T-cell (primary cell): ENCODE results near the gene FUZ. TPM values are rescaled to one million over a fixed set of nuclear protein-coding genes. Genes with fewer than 3 reads are reported as not detected.

Experiments
- ATAC-seq, 4 experiments: fragments of 200-7000 bp in 3 of 4; fragments of 150-1000 bp in 1 of 4; cut with Tn5 transposase; replicated peaks in 1 of 4; 1 replicate in 3 of 4; 2 replicates in 1 of 4; pipeline ENCODE4 v1.10.0; 2021; ENCODE audit warnings: moderate library complexity in 3 of 4, mild to moderate bottlenecking in 2 of 4, moderate number of reproducible peaks in 1 of 4
- CTCF ChIA-PET, 2 donors: fragments of 300-600 bp; sonication (Branson Sonifier 250); formaldehyde crosslinking; loops; one replicate each; lab custom pipeline; 2022; ENCODE audit warnings: antibody characterized with exemption in 2 of 2; lab: Charles Lee
- POLR2A ChIA-PET, 2 donors: fragments of 300-600 bp; sonication (Branson Sonifier 250); formaldehyde crosslinking; loops; one replicate each; lab custom pipeline; 2022; ENCODE audit warnings: antibody characterized with exemption in 2 of 2; lab: Charles Lee
- DNase-seq, 35 experiments: peaks; one replicate each; pipeline versions ENCODE4 v3.0.0 to v3.0.0-alpha.2; 2013 to 2023
- H3K27ac ChIP-seq: one replicate; pipeline ENCODE4 v1.5.1; 2013; ENCODE audit warnings: low read length
- H3K27me3 ChIP-seq, 2 experiments: replicated peaks in 1 of 2; 1 replicate in 1 of 2; 2 replicates in 1 of 2; pipeline versions ENCODE4 v1.6.1 to v1.7.0; 2013; ENCODE audit warnings: low read length in 1 of 2, mixed read lengths in 1 of 2; ENCODE audit not compliant: control insufficient read depth in 2 of 2, insufficient read depth in 2 of 2; ENCODE audit errors: extremely low read depth in 1 of 2
- H3K36me3 ChIP-seq, 2 donors: 1 replicate in 1 of 2; 2 replicates in 1 of 2; pipeline versions ENCODE4 v1.6.1 to v1.7.0; 2013; ENCODE audit warnings: low read length in 1 of 2; ENCODE audit not compliant: control insufficient read depth in 2 of 2, insufficient read depth in 1 of 2; ENCODE audit errors: extremely low read depth in 1 of 2
- H3K4me1 ChIP-seq, 2 experiments: 1 replicate in 1 of 2; 2 replicates in 1 of 2; pipeline versions ENCODE4 v1.6.1 to v1.7.0; 2013; ENCODE audit warnings: low read length in 2 of 2, mixed read lengths in 1 of 2; ENCODE audit not compliant: insufficient read depth in 2 of 2, control insufficient read depth in 1 of 2; ENCODE audit errors: extremely low read depth in 1 of 2
- H3K4me3 ChIP-seq, 2 donors: 1 replicate in 1 of 2; 2 replicates in 1 of 2; pipeline versions ENCODE4 v1.5.1 to v1.7.0; 2013; ENCODE audit warnings: mild to moderate bottlenecking in 2 of 2, low read length in 1 of 2, moderate library complexity in 1 of 2; ENCODE audit not compliant: control insufficient read depth in 1 of 2; ENCODE audit errors: extremely low read depth in 1 of 2
- H3K9me3 ChIP-seq: 2 replicates; pipeline ENCODE4 v1.7.0; 2013
- H3K27ac Mint-ChIP-seq, 2 donors: one replicate each; pipeline ENCODE4 v1.8.0; 2020 to 2021; ENCODE audit warnings: mild to moderate bottlenecking in 2 of 2, mixed read lengths in 2 of 2
- H3K27me3 Mint-ChIP-seq, 2 donors: one replicate each; pipeline ENCODE4 v1.8.0; 2021 to 2022; ENCODE audit warnings: mixed read lengths in 2 of 2
- H3K36me3 Mint-ChIP-seq: one replicate; pipeline ENCODE4 v1.8.0; 2021; ENCODE audit warnings: mixed read lengths
- H3K4me1 Mint-ChIP-seq, 3 donors: one replicate each; pipeline ENCODE4 v1.8.0; 2020 to 2022; ENCODE audit warnings: mixed read lengths in 3 of 3, mild to moderate bottlenecking in 1 of 3
- H3K4me3 Mint-ChIP-seq, 3 donors: one replicate each; pipeline ENCODE4 v1.8.0; 2020 to 2022; ENCODE audit warnings: mild to moderate bottlenecking in 3 of 3, mixed read lengths in 3 of 3, moderate library complexity in 3 of 3
- H3K9me3 Mint-ChIP-seq, 3 donors: one replicate each; pipeline ENCODE4 v1.8.0; 2020 to 2022; ENCODE audit warnings: mixed read lengths in 3 of 3
- WGBS: methylation state at CpG from one replicate; pipeline ENCODE4 v1.1.5; 2013; ENCODE audit warnings: missing lambda C conversion rate; ENCODE audit not compliant: insufficient coverage; 5-methylcytosine and 5-hydroxymethylcytosine counted together
- total RNA-seq, 35 experiments: library from RNA in 6 of 35; stranded (reverse) in 6 of 35; fragments of 120-200 nt in 1 of 35; gene quantifications; one replicate each; pipeline versions ENCODE4 v1.2.1 to v1.2.4 and lab custom pipeline; 2013 to 2026

FUZ gene
- total RNA-seq, 5 donors from 2014 or later (not counting 1 experiment from before 2014, with no cell fraction given), result 12.8 to 31.2 (median 23.7) TPM

DNA sequence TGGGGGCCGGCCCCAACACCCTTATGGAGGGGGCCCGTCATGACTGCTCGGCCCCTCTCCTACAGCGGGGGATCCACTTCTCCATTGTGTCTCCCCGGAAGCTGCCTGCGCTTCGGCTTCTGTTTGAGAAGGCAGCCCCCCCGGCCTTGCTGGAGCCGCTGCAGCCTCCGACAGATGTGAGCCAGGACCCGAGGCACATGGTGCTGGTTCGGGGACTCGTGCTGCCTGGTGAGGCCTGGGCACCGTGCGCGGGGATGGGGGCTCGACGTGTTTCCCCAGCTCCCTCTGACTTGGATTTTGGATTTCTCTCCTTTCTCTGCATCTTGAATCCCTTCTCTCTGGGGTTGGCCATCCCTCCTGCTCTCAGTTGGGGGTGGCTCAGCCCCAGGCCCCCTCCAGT lies 16.6 kb upstream of the FUZ start:
- H3K4me1 ChIP-seq, result no peaks in the 10 kb centered on the region
- Mint-ChIP-seq H3K27me3 (no peaks in the 10 kb centered on the region), H3K4me3 (no peak overlapping the region), H3K4me1 (peaks cover 0 to 5% (median 3%) of the 10 kb centered on the region in 3 donors), H3K27ac (no peak overlapping the region), H3K36me3 (peaks cover 37% of the 10 kb centered on the region), H3K9me3 (no peaks in the 10 kb centered on the region)
- 96% methylated on average over 13 of the region's 18 CpGs for WGBS
- no peak overlapping the region for H3K4me3 ChIP-seq
- H3K9me3 ChIP-seq, result no peaks in the 10 kb centered on the region
- ATAC-seq (no peak), DNase-seq (no peak)
- ChIA-PET POLR2A (no interaction called here), CTCF (no interaction called here)
- H3K27ac ChIP-seq, result no peak overlapping the region
- H3K27me3 ChIP-seq, result no peaks in the 10 kb centered on the region
- H3K36me3 ChIP-seq, result peaks cover 24 to 71% of the 10 kb centered on the region in 2 donors

DNA sequence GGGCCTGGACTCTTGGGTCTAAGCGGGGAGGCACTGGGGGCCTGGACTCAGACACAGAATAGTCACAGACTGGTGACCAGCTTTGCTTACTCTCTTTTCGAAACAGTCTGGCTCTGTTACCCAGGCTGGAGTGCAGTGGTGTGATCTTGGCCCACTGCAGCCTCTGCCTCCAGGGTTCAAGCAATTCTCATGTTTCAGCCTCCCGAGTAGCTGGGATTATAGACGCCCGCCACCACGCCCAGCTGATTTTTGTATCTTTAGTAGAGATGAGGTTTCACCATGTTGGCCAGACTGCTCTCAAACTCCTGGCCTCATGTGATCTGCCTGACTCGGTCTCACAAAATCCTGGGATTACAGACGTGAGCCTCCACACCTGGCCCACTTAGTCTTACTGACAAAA lies 16.1 kb upstream of the FUZ start:
- Histone ChIP-seq H3K27ac (no peak overlapping the region), H3K9me3 (no peaks in the 10 kb centered on the region), H3K27me3 (no peaks in the 10 kb centered on the region), H3K36me3 (peaks cover 21 to 69% of the 10 kb centered on the region in 2 donors), H3K4me3 (no peak overlapping the region), H3K4me1 (no peaks in the 10 kb centered on the region)
- Mint-ChIP-seq H3K27me3 (no peaks in the 10 kb centered on the region), H3K4me3 (no peak overlapping the region), H3K27ac (no peak overlapping the region), H3K4me1 (peaks cover 0 to 5% (median 3%) of the 10 kb centered on the region in 3 donors), H3K36me3 (peaks cover 35% of the 10 kb centered on the region), H3K9me3 (no peaks in the 10 kb centered on the region)
- ChIA-PET POLR2A (no interaction called here), CTCF (no interaction called here)
- WGBS, result 98% methylated on average over 6 of the region's 8 CpGs
- DNase-seq (no peak), ATAC-seq (no peak)

DNA sequence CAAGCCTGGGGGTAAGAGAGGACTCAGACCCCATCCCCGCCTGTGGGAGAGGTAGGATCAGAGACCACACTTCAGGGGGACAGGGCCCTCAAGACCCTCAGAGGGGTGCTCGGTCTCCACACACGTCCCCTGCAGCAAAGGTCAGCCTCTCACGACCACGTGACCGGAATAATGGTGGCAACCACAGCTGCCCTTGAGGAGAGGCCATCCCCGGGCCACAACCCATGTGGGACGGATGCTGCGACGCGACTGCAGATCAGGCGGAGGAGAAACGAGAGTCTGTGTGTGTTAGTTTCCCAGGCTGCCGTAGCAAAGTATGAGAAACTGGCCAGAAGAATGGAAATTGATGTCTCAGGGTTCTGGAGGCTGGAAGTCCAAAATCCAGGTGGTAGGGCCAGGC lies 13.9 kb upstream of the FUZ start:
- CTCF ChIA-PET, result no interaction called here
- Mint-ChIP-seq H3K4me1 (peaks cover 4 to 10% (median 5%) of the 10 kb centered on the region in 3 donors), H3K9me3 (no peaks in the 10 kb centered on the region), H3K36me3 (peaks cover 27% of the 10 kb centered on the region), H3K27ac (no peak overlapping the region), H3K4me3 (no peak overlapping the region), H3K27me3 (no peaks in the 10 kb centered on the region)
- Histone ChIP-seq H3K4me3 (no peak overlapping the region), H3K27me3 (no peaks in the 10 kb centered on the region), H3K9me3 (no peaks in the 10 kb centered on the region), H3K4me1 (no peaks in the 10 kb centered on the region), H3K36me3 (peaks cover 18 to 63% of the 10 kb centered on the region in 2 donors), H3K27ac (no peak overlapping the region)
- DNase-seq (no peak), ATAC-seq (no peak)
- POLR2A ChIA-PET, result no interaction called here
- WGBS, result 92% methylated on average over 13 of the region's 14 CpGs

DNA sequence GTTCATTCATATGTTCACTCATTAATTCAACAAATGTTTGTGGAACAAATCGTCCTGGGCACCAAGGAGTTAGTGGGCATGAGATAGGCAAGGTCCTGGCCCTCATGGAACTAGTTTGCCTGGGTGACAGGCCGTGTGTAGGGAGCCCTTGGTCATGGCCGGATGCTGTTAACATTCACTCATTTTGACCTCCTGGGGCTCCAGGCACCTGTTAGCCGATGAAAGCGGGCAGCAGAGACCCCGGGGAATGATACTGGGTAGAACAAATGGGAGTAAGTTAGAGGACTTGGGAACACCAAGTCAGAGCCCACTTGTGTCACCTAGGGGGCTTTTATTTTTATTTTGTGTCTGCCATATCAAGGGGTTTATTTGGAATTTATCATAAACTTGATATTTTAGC lies 11.6 kb upstream of the FUZ start:
- Mint-ChIP-seq H3K9me3 (no peaks in the 10 kb centered on the region), H3K27me3 (no peaks in the 10 kb centered on the region), H3K27ac (no peak overlapping the region), H3K36me3 (peaks cover 24% of the 10 kb centered on the region), H3K4me1 (peaks cover 11 to 19% (median 16%) of the 10 kb centered on the region in 3 donors), H3K4me3 (no peak overlapping the region)
- no peaks in the 10 kb centered on the region for H3K9me3 ChIP-seq
- peaks cover 13 to 48% of the 10 kb centered on the region in 2 donors for H3K36me3 ChIP-seq
- no peak overlapping the region for H3K4me3 ChIP-seq
- CTCF ChIA-PET, result no interaction called here
- H3K4me1 ChIP-seq, result no peaks in the 10 kb centered on the region
- no peaks in the 10 kb centered on the region for H3K27me3 ChIP-seq
- WGBS, result 96% methylated on average over 4 of the region's 6 CpGs
- ATAC-seq, result no peak
- DNase-seq, result no peak
- POLR2A ChIA-PET, result no interaction called here
- H3K27ac ChIP-seq, result no peak overlapping the region

DNA sequence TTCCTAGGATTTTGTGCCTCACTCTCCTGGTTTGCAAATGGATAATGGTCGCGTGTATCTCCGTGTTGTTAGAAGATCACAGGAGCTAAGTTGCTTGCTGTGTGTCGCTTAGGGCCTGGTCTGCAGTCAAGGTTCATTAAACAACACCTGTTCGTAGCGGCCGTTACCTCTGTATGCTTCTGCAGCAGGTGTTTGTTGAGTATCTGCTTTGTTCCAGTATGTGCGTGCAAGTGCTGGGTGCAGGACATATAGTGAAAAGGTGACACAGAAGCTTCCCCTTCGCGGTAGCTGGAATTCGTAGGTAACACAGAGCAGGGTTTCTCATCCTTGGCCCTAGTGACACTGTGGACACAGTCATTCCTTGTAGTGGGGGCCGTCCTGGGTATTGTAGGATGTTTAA lies 10.4 kb upstream of the FUZ start:
- ChIA-PET CTCF (no interaction called here), POLR2A (no interaction called here)
- Histone ChIP-seq H3K9me3 (no peaks in the 10 kb centered on the region), H3K4me1 (peaks cover 4 to 12% of the 10 kb centered on the region in 2 experiments), H3K27ac (no peak overlapping the region), H3K4me3 (no peak overlapping the region), H3K27me3 (no peaks in the 10 kb centered on the region), H3K36me3 (peaks cover 4 to 41% of the 10 kb centered on the region in 2 donors)
- Mint-ChIP-seq H3K27ac (no peak overlapping the region), H3K4me3 (no peak overlapping the region), H3K27me3 (no peaks in the 10 kb centered on the region), H3K9me3 (no peaks in the 10 kb centered on the region), H3K4me1 (peaks cover 22 to 28% (median 26%) of the 10 kb centered on the region in 3 donors), H3K36me3 (peaks cover 24% of the 10 kb centered on the region)
- ATAC-seq (no peak), DNase-seq (no peak)
- 94% methylated on average over 11 of the region's 12 CpGs for WGBS

DNA sequence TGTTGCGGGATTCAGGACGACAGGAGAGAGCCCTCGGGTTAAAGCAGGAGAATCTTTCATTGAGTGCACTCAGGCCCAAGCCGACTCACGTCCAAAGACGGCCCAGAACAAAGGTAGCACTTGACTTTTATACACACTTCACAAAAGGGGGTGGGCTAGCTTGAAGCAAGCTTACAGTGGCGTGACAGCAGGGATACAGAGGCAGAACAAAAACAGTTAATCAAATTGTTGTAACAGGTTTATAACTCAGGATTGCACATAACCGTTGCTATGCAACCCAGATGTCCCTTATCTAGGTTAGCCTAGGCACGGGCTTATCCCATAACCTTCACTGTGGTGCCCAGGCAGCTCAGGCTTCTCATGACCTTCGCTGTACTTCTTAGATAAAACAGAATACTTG lies 7.0 kb upstream of the FUZ start:
- Mint-ChIP-seq H3K4me1 (peaks cover 30 to 31% (median 31%) of the 10 kb centered on the region in 3 donors), H3K9me3 (no peaks in the 10 kb centered on the region), H3K4me3 (peak overlapping the region; percentile 7 to 99 (median 25)), H3K27me3 (no peaks in the 10 kb centered on the region), H3K27ac (no peak overlapping the region), H3K36me3 (peaks cover 10% of the 10 kb centered on the region)
- peaks cover 4 to 20% of the 10 kb centered on the region in 2 experiments for H3K4me1 ChIP-seq
- DNase-seq, result no peak
- 99% methylated on average over 7 of the region's 10 CpGs for WGBS
- H3K9me3 ChIP-seq, result no peaks in the 10 kb centered on the region
- H3K36me3 ChIP-seq, result peaks cover 0 to 26% of the 10 kb centered on the region in 2 donors
- H3K27me3 ChIP-seq, result no peaks in the 10 kb centered on the region
- POLR2A ChIA-PET, result interaction anchor here in 1 of 2 donors (0.7 kb wide), 1 partner anchor 228 kb away, joined by 5 read pairs; no protein-coding TSS in a partner anchor
- no peak for ATAC-seq
- H3K4me3 ChIP-seq, result no peak overlapping the region
- H3K27ac ChIP-seq, result no peak overlapping the region
- CTCF ChIA-PET, result no interaction called here
